ENCODE data around the gene MOB2.

MOB2 gene

DNA sequence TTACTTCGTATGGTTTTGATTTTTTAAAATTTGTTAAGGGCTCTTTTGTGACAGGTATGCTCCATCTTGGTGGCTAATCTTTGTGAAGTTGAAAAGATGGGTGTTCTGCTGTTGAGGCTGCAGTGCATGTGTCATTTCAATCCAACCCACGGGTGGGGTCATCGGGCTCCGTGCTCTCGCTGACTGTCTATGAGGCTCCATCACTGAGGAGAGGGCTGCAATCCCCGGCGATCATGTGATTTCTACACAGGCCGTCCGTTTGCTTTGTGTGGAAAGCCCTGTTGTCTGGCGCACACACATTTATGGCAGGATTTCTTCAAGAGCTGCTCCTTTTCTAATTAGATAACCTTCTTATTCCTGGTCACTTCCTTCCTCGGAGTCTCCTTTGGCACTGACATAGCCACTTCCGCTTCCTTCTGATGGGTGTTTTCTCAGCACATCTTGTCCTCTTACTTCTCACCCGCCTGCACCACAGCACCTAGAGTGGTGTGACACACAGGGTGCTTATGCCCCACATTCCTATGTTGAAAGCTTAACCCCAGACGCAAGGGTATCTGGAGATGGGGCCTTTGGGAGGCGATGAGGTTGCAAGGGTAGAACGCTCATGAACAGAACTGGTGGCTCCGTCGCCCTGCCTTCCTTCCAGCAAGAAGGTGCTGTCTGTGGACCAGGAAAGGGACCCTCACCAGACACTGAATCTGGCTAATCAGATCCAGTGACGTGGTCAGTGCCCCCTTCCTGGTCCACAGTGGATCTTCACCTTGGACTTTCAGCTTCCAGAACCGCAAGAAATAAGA is 9.4 kb downstream of the MOB2 start:
- Histone ChIP-seq H4K20me1 (ENCODE audit: insufficient read depth) (no peaks in the 10 kb centered on the region), H3K27ac (no peak overlapping the region), H3K9ac (no peak overlapping the region), H2AFZ (ENCODE audit: low read depth) (no peak overlapping the region), H3K36me3 (ENCODE audit: insufficient read depth) (no peaks in the 10 kb centered on the region), H3K27me3 (ENCODE audit: insufficient read depth, low read depth) (no peaks in the 10 kb centered on the region), H3K4me2 (no peak overlapping the region), H3K4me1 (ENCODE audit: low read depth, poor library complexity, severe bottlenecking) (no peaks in the 10 kb centered on the region), H3K79me2 (ENCODE audit: insufficient read depth, low read depth) (no peaks in the 10 kb centered on the region), H3K4me3 (IDR thresholded peaks at IDR 0.05; ENCODE audit: insufficient read depth, low read depth, low read length) (no peak overlapping the region)
- TF ChIP-seq, protein P1, sequence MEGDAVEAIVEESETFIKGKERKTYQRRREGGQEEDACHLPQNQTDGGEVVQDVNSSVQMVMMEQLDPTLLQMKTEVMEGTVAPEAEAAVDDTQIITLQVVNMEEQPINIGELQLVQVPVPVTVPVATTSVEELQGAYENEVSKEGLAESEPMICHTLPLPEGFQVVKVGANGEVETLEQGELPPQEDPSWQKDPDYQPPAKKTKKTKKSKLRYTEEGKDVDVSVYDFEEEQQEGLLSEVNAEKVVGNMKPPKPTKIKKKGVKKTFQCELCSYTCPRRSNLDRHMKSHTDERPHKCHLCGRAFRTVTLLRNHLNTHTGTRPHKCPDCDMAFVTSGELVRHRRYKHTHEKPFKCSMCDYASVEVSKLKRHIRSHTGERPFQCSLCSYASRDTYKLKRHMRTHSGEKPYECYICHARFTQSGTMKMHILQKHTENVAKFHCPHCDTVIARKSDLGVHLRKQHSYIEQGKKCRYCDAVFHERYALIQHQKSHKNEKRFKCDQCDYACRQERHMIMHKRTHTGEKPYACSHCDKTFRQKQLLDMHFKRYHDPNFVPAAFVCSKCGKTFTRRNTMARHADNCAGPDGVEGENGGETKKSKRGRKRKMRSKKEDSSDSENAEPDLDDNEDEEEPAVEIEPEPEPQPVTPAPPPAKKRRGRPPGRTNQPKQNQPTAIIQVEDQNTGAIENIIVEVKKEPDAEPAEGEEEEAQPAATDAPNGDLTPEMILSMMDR (conservative IDR thresholded peaks at IDR 0.05; ENCODE audit: low read depth, low read length), result no peak

DNA sequence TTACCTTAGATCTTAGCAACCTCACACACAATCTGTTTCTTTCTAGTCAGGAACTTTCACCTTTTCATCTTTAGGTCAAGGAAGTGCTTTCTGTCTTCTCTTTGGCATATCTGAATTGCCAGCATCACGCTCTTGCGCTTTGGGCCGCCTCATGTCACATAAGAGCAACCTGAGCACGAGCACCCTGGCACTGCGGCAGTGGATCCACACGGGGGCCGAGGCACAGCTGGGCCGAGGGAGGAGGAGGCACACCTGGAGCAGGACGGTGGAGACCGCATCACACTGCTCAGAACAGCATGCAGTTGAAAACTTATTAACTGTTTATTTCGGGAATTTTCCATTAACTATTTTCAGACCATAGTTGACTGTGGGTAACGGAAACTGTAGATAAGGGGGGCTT is 10.7 kb downstream of the MOB2 start:
- H3K27me3 ChIP-seq (ENCODE audit: insufficient read depth, low read depth), result no peaks in the 10 kb centered on the region
- H4K20me1 ChIP-seq (ENCODE audit: insufficient read depth), result no peaks in the 10 kb centered on the region
- no peaks in the 10 kb centered on the region for H3K79me2 ChIP-seq (ENCODE audit: insufficient read depth, low read depth)
- no peak overlapping the region for H3K27ac ChIP-seq
- H2AFZ ChIP-seq (ENCODE audit: low read depth), result no peak overlapping the region
- no peak overlapping the region for H3K4me3 ChIP-seq (IDR thresholded peaks at IDR 0.05; ENCODE audit: insufficient read depth, low read depth, low read length)
- H3K4me1 ChIP-seq (ENCODE audit: low read depth, poor library complexity, severe bottlenecking), result no peaks in the 10 kb centered on the region
- no peak overlapping the region for H3K9ac ChIP-seq
- TF ChIP-seq, protein P1 (conservative IDR thresholded peaks at IDR 0.05; ENCODE audit: low read depth, low read length), result no peak
- no peaks in the 10 kb centered on the region for H3K36me3 ChIP-seq (ENCODE audit: insufficient read depth)
- no peak overlapping the region for H3K4me2 ChIP-seq

GRCh38 chr11:1473786-1474185 is 12.8 kb downstream of the MOB2 start:
- no peaks in the 10 kb centered on the region for H3K4me1 ChIP-seq (ENCODE audit: low read depth, poor library complexity, severe bottlenecking)
- H3K27me3 ChIP-seq (ENCODE audit: insufficient read depth, low read depth), result no peaks in the 10 kb centered on the region
- H3K9ac ChIP-seq, result no peak overlapping the region
- no peak overlapping the region for H2AFZ ChIP-seq (ENCODE audit: low read depth)
- no peaks in the 10 kb centered on the region for H3K79me2 ChIP-seq (ENCODE audit: insufficient read depth, low read depth)
- no peak overlapping the region for H3K4me3 ChIP-seq (IDR thresholded peaks at IDR 0.05; ENCODE audit: insufficient read depth, low read depth, low read length)
- no peaks in the 10 kb centered on the region for H3K36me3 ChIP-seq (ENCODE audit: insufficient read depth)
- TF ChIP-seq, protein P1 (conservative IDR thresholded peaks at IDR 0.05; ENCODE audit: low read depth, low read length), result no peak
- H4K20me1 ChIP-seq (ENCODE audit: insufficient read depth), result no peaks in the 10 kb centered on the region
- H3K27ac ChIP-seq, result no peak overlapping the region
- no peak overlapping the region for H3K4me2 ChIP-seq

- Histone ChIP-seq H3K4me2 (no peak overlapping the region), H3K4me3 (IDR thresholded peaks at IDR 0.05; ENCODE audit: insufficient read depth, low read depth, low read length) (no peak overlapping the region), H3K27ac (no peak overlapping the region), H2AFZ (ENCODE audit: low read depth) (no peak overlapping the region), H3K36me3 (ENCODE audit: insufficient read depth) (no peaks in the 10 kb centered on the region), H3K79me2 (ENCODE audit: insufficient read depth, low read depth) (no peaks in the 10 kb centered on the region), H4K20me1 (ENCODE audit: insufficient read depth) (no peaks in the 10 kb centered on the region), H3K9ac (no peak overlapping the region), H3K27me3 (ENCODE audit: insufficient read depth, low read depth) (no peaks in the 10 kb centered on the region), H3K4me1 (ENCODE audit: low read depth, poor library complexity, severe bottlenecking) (no peaks in the 10 kb centered on the region)
- TF ChIP-seq, protein P1 (conservative IDR thresholded peaks at IDR 0.05; ENCODE audit: low read depth, low read length), result no peak
These were observed 13.5 kb downstream of the MOB2 start for GRCh38 chr11:1473011-1473628.
